Pancreas (tissue), 10 donors: ENCODE measurements around the gene SBF1. TPM values are rescaled to one million over a fixed set of nuclear protein-coding genes. Genes with fewer than 3 reads are reported as not detected.
A peak's percentile ranks its signal among the peaks of the same experiment; 100 is the strongest.

Experiments used
- ATAC-seq, 4 donors: fragments of 200-7000 bp; cut with Tn5 transposase; one replicate each; pipeline versions ENCODE4 v1.8.0 to v1.9.1; 2020; ENCODE audit warnings: mild to moderate bottlenecking in 4 of 4, moderate library complexity in 4 of 4
- DNase-seq, 6 donors: peaks; one replicate each; pipeline ENCODE4 v3.0.0-alpha.2; 2020
- FAIRE-seq: peaks from 2 replicates; lab custom pipeline; 2012; peaks lifted over from hg19 to GRCh38; lab: Jason Lieb, UNC
- H3K27ac ChIP-seq, 4 donors: fragments of 200-600 bp; sonication (generic); 1 replicate in 3 of 4; 2 replicates in 1 of 4; pipeline versions ENCODE4 v1.5.0 to v1.8.0; 2020
- H3K27me3 ChIP-seq, 4 donors: fragments of 200-600 bp; one replicate each; pipeline ENCODE4 v1.8.0; 2021
- H3K36me3 ChIP-seq, 3 donors: fragments of 200-600 bp; sonication (generic) in 1 of 3; one replicate each; pipeline versions ENCODE4 v1.5.0 to v1.8.0; 2020 to 2021
- H3K4me1 ChIP-seq, 3 donors: fragments of 200-600 bp; one replicate each; pipeline ENCODE4 v1.8.0; 2021
- H3K4me3 ChIP-seq, 4 donors: fragments of 200-600 bp; sonication (generic) in 2 of 4; one replicate each; pipeline versions ENCODE4 v1.5.0 to v1.8.0; 2020 to 2021
- H3K9me3 ChIP-seq, 4 donors: fragments of 200-600 bp; one replicate each; pipeline ENCODE4 v1.8.0; 2021
- CTCF ChIP-seq, 4 donors: fragments of 200-600 bp; sonication (generic) in 3 of 4; IDR thresholded peaks; one replicate each; pipeline versions ENCODE4 v1.5.0 to v1.8.0; 2021; ENCODE audit warnings: antibody characterized with exemption in 4 of 4
- WGBS, 2 donors: extraction: QIAGEN DNeasy Blood & Tissue Kit; methylation state at CpG; one replicate each; pipeline ENCODE4 v1.1.7; 2013; 5-methylcytosine and 5-hydroxymethylcytosine counted together
- intact Hi-C, 3 donors: fragments of 100-400 bp; cut with DNase I; formaldehyde crosslinking; loops; one replicate each; pipeline versions ENCODE4 v1.11.1 to v1.14.2; 2022
- polyA plus RNA-seq, 2 donors: library from polyadenylated mRNA; stranded (reverse); fragments of 200-250 nt; gene quantifications; one replicate each; pipeline ENCODE4 v1.2.3, GENCODE V29; 2013
- total RNA-seq, 6 donors: library from RNA; stranded (reverse); fragmentation: NEBNext Ultra II Directional in 4 of 6; extraction: Animal tissue kit (Norgen Biotek cat#: 25700) in 4 of 6; gene quantifications; one replicate each; pipeline versions ENCODE4 v1.2.1 to v1.2.4, GENCODE V29; 2021 to 2023
- donor health status: healthy with polysubstance abuse.
- donor health status: DM: no; HTN: no; CAD: no; lungs with moderate emphysema.
- donor health status: DM: no; HTN: no; CAD: no.
- donor health status: control.
- donor health status: control.
- donor health status: Bipolar disorder and iron deficiency.
- donor health status: DM: yes; HTN: yes; CAD: no.
- donor health status: DM: no; HTN: no; CAD: no.
- donor health status: DM: no; HTN: no; CAD: no.
- donor health status: DM: yes; HTN: yes; CAD: no.

The SBF1 gene
- total and polyA plus RNA-seq, 8 donors, result 36.8 to 76.5 (median 56.1) TPM

- H3K36me3 ChIP-seq, result peaks cover 10 to 47% (median 13%) of the 10 kb centered on the region in 3 donors
- no peaks in the 10 kb centered on the region for H3K9me3 ChIP-seq
- no peak overlapping the region for H3K27ac ChIP-seq
- H3K4me1 ChIP-seq, result no peaks in the 10 kb centered on the region
- no peaks in the 10 kb centered on the region for H3K27me3 ChIP-seq
- no peak for TF ChIP-seq CTCF (IDR thresholded peaks at IDR 0.05)
- ATAC-seq (no peak), FAIRE-seq (no peak), DNase-seq (peak in 1 of 6 donors; percentile 40)
- 95 to 96% methylated on average over 14 of the region's 14 CpGs for WGBS, 2 donors
- intact Hi-C loops, result no loop called here
- no peak overlapping the region for H3K4me3 ChIP-seq
Measured at GRCh38 chr22:50422046-50422445, 52.8 kb downstream of the SBF1 start.

- no peak for DNase-seq
Measured at GRCh38 chr22:50420581-50420980, 54.3 kb downstream of the SBF1 start.

GRCh38 chr22:50420015-50420414 is 54.8 kb downstream of the SBF1 start:
- Histone ChIP-seq H3K4me1 (no peaks in the 10 kb centered on the region), H3K27ac (no peak overlapping the region), H3K36me3 (peaks cover 11 to 67% (median 23%) of the 10 kb centered on the region in 3 donors), H3K9me3 (no peaks in the 10 kb centered on the region), H3K27me3 (no peaks in the 10 kb centered on the region), H3K4me3 (no peak overlapping the region)
- FAIRE-seq (no peak), ATAC-seq (no peak), DNase-seq (no peak)
- 92 to 93% methylated on average over 10 of the region's 10 CpGs for WGBS, 2 donors
- intact Hi-C loops, result no loop called here
- TF ChIP-seq CTCF (IDR thresholded peaks at IDR 0.05), result no peak

More at GRCh38 chr22:50420581-50420980, 54.3 kb downstream of the SBF1 start:
- WGBS, 2 donors, result 86 to 87% methylated on average over 12 of the region's 12 CpGs
- no peaks in the 10 kb centered on the region for H3K27me3 ChIP-seq
- no peaks in the 10 kb centered on the region for H3K4me1 ChIP-seq
- H3K36me3 ChIP-seq, result peaks cover 11 to 61% (median 22%) of the 10 kb centered on the region in 3 donors
- intact Hi-C loops, result no loop called here
- no peak for TF ChIP-seq CTCF (IDR thresholded peaks at IDR 0.05)
- no peaks in the 10 kb centered on the region for H3K9me3 ChIP-seq
- no peak overlapping the region for H3K27ac ChIP-seq
- FAIRE-seq, result no peak
- H3K4me3 ChIP-seq, result no peak overlapping the region
- no peak for ATAC-seq

GRCh38 chr22:50419116-50419515 is 55.7 kb downstream of the SBF1 start:
- 93 to 94% methylated on average over 9 of the region's 9 CpGs for WGBS, 2 donors
- FAIRE-seq (no peak), DNase-seq (no peak), ATAC-seq (no peak)
- no peak overlapping the region for H3K27ac ChIP-seq
- TF ChIP-seq CTCF (IDR thresholded peaks at IDR 0.05), result no peak
- H3K9me3 ChIP-seq, result no peaks in the 10 kb centered on the region
- intact Hi-C loops, result loop anchor here in 1 of 3 donors (10.0 kb wide), 1 partner anchor 46 kb away; no protein-coding TSS in a partner anchor
- no peaks in the 10 kb centered on the region for H3K4me1 ChIP-seq
- H3K27me3 ChIP-seq, result no peaks in the 10 kb centered on the region
- H3K4me3 ChIP-seq, result no peak overlapping the region
- H3K36me3 ChIP-seq, result peaks cover 11 to 73% (median 23%) of the 10 kb centered on the region in 3 donors

GRCh38 chr22:50418624-50419023 is 56.2 kb downstream of the SBF1 start:
- H3K4me1 ChIP-seq, result no peaks in the 10 kb centered on the region
- DNase-seq, result no peak
- WGBS, 2 donors, result 95 to 97% methylated on average over 5 of the region's 5 CpGs

More at GRCh38 chr22:50418624-50419023, 56.2 kb downstream of the SBF1 start:
- peaks cover 11 to 68% (median 23%) of the 10 kb centered on the region in 3 donors for H3K36me3 ChIP-seq
- no peak for TF ChIP-seq CTCF (IDR thresholded peaks at IDR 0.05)
- intact Hi-C loops, result loop anchor here in 1 of 3 donors (10.0 kb wide), 1 partner anchor 46 kb away; no protein-coding TSS in a partner anchor
- H3K4me3 ChIP-seq, result no peak overlapping the region
- no peaks in the 10 kb centered on the region for H3K9me3 ChIP-seq
- no peak overlapping the region for H3K27ac ChIP-seq
- no peak for ATAC-seq
- no peaks in the 10 kb centered on the region for H3K27me3 ChIP-seq
- no peak for FAIRE-seq
